Bronchial epithelial cell (primary cell): Measurements from ENCODE around the gene RPL10A. TPM values are rescaled to one million over a fixed set of nuclear protein-coding genes. Genes with fewer than 3 reads are reported as not detected.
"Not testable (repeated sequence)": the region's sequence is repeated elsewhere in the genome, so short reads cannot be mapped to it uniquely, and the experiment has no call there.

Source experiments
- DNase-seq: peaks from one replicate; pipeline ENCODE4 v3.0.0-alpha.2; 2010; ENCODE audit warnings: low read depth
- FAIRE-seq: peaks from 2 replicates; lab custom pipeline; 2011; peaks lifted over from hg19 to GRCh38; lab: Jason Lieb, UNC
- H3K27me3 ChIP-seq: 2 replicates; pipeline ENCODE4 v1.5.1; 2011; ENCODE audit warnings: low read length; ENCODE audit not compliant: control insufficient read depth, insufficient read depth
- H3K36me3 ChIP-seq: 2 replicates; pipeline ENCODE4 v1.5.1; 2011; ENCODE audit warnings: low read length; ENCODE audit not compliant: control insufficient read depth, insufficient read depth
- H3K4me3 ChIP-seq: 2 replicates; pipeline ENCODE4 v1.5.1; 2011; ENCODE audit warnings: mild to moderate bottlenecking, low read depth, low read length, control low read depth
- CTCF ChIP-seq: IDR thresholded peaks from 2 replicates; pipeline ENCODE4 v1.5.1; 2011; ENCODE audit warnings: mild to moderate bottlenecking, moderate library complexity, low read length, control low read depth, inconsistent platforms; ENCODE audit not compliant: insufficient read depth, severe bottlenecking
- total RNA-seq: library from RNA; depleted of rRNA; stranded (reverse); fragments of >200 nt; gene quantifications from 2 replicates; pipeline ENCODE4 v1.2.1, GENCODE V29; 2014

The RPL10A gene
- total RNA-seq, 1 donor from 2014 or later, result 1,892 TPM

GRCh38 chr6:35508542-35508941 is 40.3 kb downstream of the RPL10A start:
- no peaks in the 10 kb centered on the region for H3K36me3 ChIP-seq
- peaks cover 12% of the 10 kb centered on the region for H3K27me3 ChIP-seq
- FAIRE-seq (peak; percentile 13), DNase-seq (no peak)
- TF ChIP-seq CTCF, result no peak
- H3K4me3 ChIP-seq, result no peak overlapping the region

- no peak for FAIRE-seq
- no peak overlapping the region for H3K4me3 ChIP-seq
- no peaks in the 10 kb centered on the region for H3K36me3 ChIP-seq
- no peak for DNase-seq
- H3K27me3 ChIP-seq, result peaks cover 12% of the 10 kb centered on the region
- no peak for TF ChIP-seq CTCF
Observed at GRCh38 chr6:35510916-35511561, 42.8 kb downstream of the RPL10A start.

- Histone ChIP-seq H3K4me3 (no peak overlapping the region), H3K36me3 (no peaks in the 10 kb centered on the region), H3K27me3 (peaks cover 12% of the 10 kb centered on the region)
- FAIRE-seq, result no peak
- no peak for TF ChIP-seq CTCF
- no peak for DNase-seq
Observed at GRCh38 chr6:35511562-35511941, 43.4 kb downstream of the RPL10A start.

GRCh38 chr6:35512006-35512405 is 43.8 kb downstream of the RPL10A start:
- no peak for TF ChIP-seq CTCF
- no peak for FAIRE-seq
- Histone ChIP-seq H3K4me3 (no peak overlapping the region), H3K27me3 (peaks cover 12% of the 10 kb centered on the region), H3K36me3 (no peaks in the 10 kb centered on the region)
- no peak for DNase-seq

GRCh38 chr6:35512740-35513139 is 44.5 kb downstream of the RPL10A start, which contains the start of gene TULP1:
Gene TULP1 (minus strand): TSS chr6:35512896. CDS start chr6:35512858, 38 bp downstream.
- Histone ChIP-seq H3K36me3 (no peaks in the 10 kb centered on the region), H3K4me3 (no peak within 1 kb of the TSS), H3K27me3 (peaks cover 12% of the 10 kb centered on the region)
- DNase-seq, result no peak
- FAIRE-seq, result no peak
- TF ChIP-seq CTCF, result no peak

- Histone ChIP-seq H3K36me3 (no peaks in the 10 kb centered on the region), H3K4me3 (no peak overlapping the region), H3K27me3 (peaks cover 9% of the 10 kb centered on the region)
- DNase-seq (no peak), FAIRE-seq (no peak)
- no peak for TF ChIP-seq CTCF
Observed at GRCh38 chr6:35514587-35514986, 46.4 kb downstream of the RPL10A start.

- H3K36me3 ChIP-seq, DNase-seq, FAIRE-seq, H3K27me3 ChIP-seq, H3K4me3 ChIP-seq: not testable (repeated sequence)
Observed at GRCh38 chr6:35515939-35516338, 47.7 kb downstream of the RPL10A start.
